H9 (cell line): Measurements from ENCODE around the gene TRIM9. TPM values are rescaled to one million over a fixed set of nuclear protein-coding genes. Genes with fewer than 3 reads are reported as not detected.

Experiments
- DNase-seq: peaks from one replicate; pipeline ENCODE4 v3.0.0-alpha.2; 2017
- H2AFZ ChIP-seq: one replicate; pipeline ENCODE4 v1.6.1; 2013; ENCODE audit warnings: mild to moderate bottlenecking, low read length, control low read depth, moderate library complexity
- H2AK5ac ChIP-seq: 2 replicates; pipeline ENCODE4 v1.6.1; 2013; ENCODE audit warnings: low read length, control low read depth, mixed read lengths; ENCODE audit not compliant: insufficient read length
- H2BK120ac ChIP-seq: one replicate; pipeline ENCODE4 v1.6.1; 2013; ENCODE audit warnings: low read depth, mild to moderate bottlenecking, low read length, control low read depth, inconsistent platforms; ENCODE audit not compliant: poor library complexity, severe bottlenecking
- H2BK12ac ChIP-seq: 2 replicates; pipeline ENCODE4 v1.6.1; 2013; ENCODE audit warnings: low read length, control low read depth, mixed read lengths, low read depth; ENCODE audit not compliant: insufficient read length
- H2BK15ac ChIP-seq: 2 replicates; pipeline ENCODE4 v1.6.1; 2013; ENCODE audit warnings: low read depth, low read length, control low read depth
- H2BK20ac ChIP-seq: one replicate; pipeline ENCODE4 v1.6.1; 2013; ENCODE audit warnings: low read depth, mild to moderate bottlenecking, low read length, control low read depth, inconsistent platforms; ENCODE audit not compliant: poor library complexity, severe bottlenecking
- H2BK5ac ChIP-seq: 2 replicates; pipeline ENCODE4 v1.6.1; 2013; ENCODE audit warnings: low read length, control low read depth, mixed read lengths; ENCODE audit not compliant: insufficient read length
- H3K14ac ChIP-seq: 2 replicates; pipeline ENCODE4 v1.6.1; 2013; ENCODE audit warnings: low read length, control low read depth; ENCODE audit not compliant: insufficient read depth
- H3K18ac ChIP-seq: 2 replicates; pipeline ENCODE4 v1.6.1; 2013; ENCODE audit warnings: low read depth, mild to moderate bottlenecking, mixed read lengths, low read length, control low read depth; ENCODE audit not compliant: insufficient read length
- H3K23ac ChIP-seq: 2 replicates; pipeline ENCODE4 v1.6.1; 2013; ENCODE audit warnings: low read length, control low read depth, mixed read lengths, low read depth; ENCODE audit not compliant: insufficient read length
- H3K23me2 ChIP-seq: 2 replicates; pipeline ENCODE4 v1.6.1; 2013; ENCODE audit warnings: low read depth, mild to moderate bottlenecking, mixed read lengths, low read length, control low read depth; ENCODE audit not compliant: insufficient read length, poor library complexity, severe bottlenecking
- H3K27ac ChIP-seq: 2 replicates; pipeline ENCODE4 v1.5.1; 2013; ENCODE audit warnings: low read length, control low read depth, mixed read lengths, low read depth; ENCODE audit not compliant: insufficient read length
- H3K27me3 ChIP-seq: 2 replicates; pipeline ENCODE4 v1.6.1; 2013; ENCODE audit warnings: low read length, control low read depth, inconsistent platforms; ENCODE audit not compliant: insufficient read depth
- H3K4ac ChIP-seq: 2 replicates; pipeline ENCODE4 v1.6.1; 2013; ENCODE audit warnings: low read depth, mild to moderate bottlenecking, control low read depth, inconsistent platforms, low read length, moderate library complexity
- H3K4me1 ChIP-seq: 2 replicates; pipeline ENCODE4 v1.6.1; 2013; ENCODE audit warnings: low read length, control low read depth, inconsistent platforms; ENCODE audit not compliant: insufficient read depth
- H3K4me2 ChIP-seq: 2 replicates; pipeline ENCODE4 v1.6.1; 2013; ENCODE audit warnings: low read length, control low read depth, mixed read lengths; ENCODE audit not compliant: insufficient read length, insufficient read depth
- H3K56ac ChIP-seq: 2 replicates; pipeline ENCODE4 v1.6.1; 2013; ENCODE audit warnings: low read depth, mild to moderate bottlenecking, mixed read lengths, low read length, control low read depth; ENCODE audit not compliant: insufficient read length
- H3K79me1 ChIP-seq: 2 replicates; pipeline ENCODE4 v1.6.1; 2013; ENCODE audit warnings: low read depth, mild to moderate bottlenecking, moderate library complexity, low read length, control low read depth, inconsistent platforms; ENCODE audit not compliant: insufficient read depth, poor library complexity, severe bottlenecking
- H3K79me2 ChIP-seq: 2 replicates; pipeline ENCODE4 v1.6.1; 2013; ENCODE audit warnings: low read length, control low read depth, inconsistent platforms; ENCODE audit not compliant: insufficient read depth
- H3K9ac ChIP-seq: 2 replicates; pipeline ENCODE4 v1.6.1; 2013; ENCODE audit warnings: low read length, control low read depth, mixed read lengths; ENCODE audit not compliant: insufficient read length; ENCODE audit errors: extremely low read depth
- H3K9me3 ChIP-seq: one replicate; pipeline ENCODE4 v1.6.1; 2013; ENCODE audit warnings: low read depth, low read length, inconsistent platforms; ENCODE audit not compliant: control insufficient read depth
- H3T11ph ChIP-seq: one replicate; pipeline ENCODE4 v1.6.1; 2013; ENCODE audit warnings: mild to moderate bottlenecking, low read length, control low read depth, inconsistent platforms
- H4K20me1 ChIP-seq: one replicate; pipeline ENCODE4 v1.6.1; 2013; ENCODE audit not compliant: control insufficient read depth, insufficient read length, insufficient read depth
- H4K5ac ChIP-seq: 2 replicates; pipeline ENCODE4 v1.6.1; 2013; ENCODE audit warnings: low read depth, mild to moderate bottlenecking, mixed read lengths, low read length, control low read depth; ENCODE audit not compliant: insufficient read length
- H4K8ac ChIP-seq: replicated peaks from 2 replicates; pipeline ENCODE4 v1.6.1; 2013; ENCODE audit warnings: low read length, control low read depth, mixed read lengths, low read depth; ENCODE audit not compliant: insufficient read length
- H4K91ac ChIP-seq: 2 replicates; pipeline ENCODE4 v1.6.1; 2013; ENCODE audit warnings: low read depth, mild to moderate bottlenecking, moderate library complexity, mixed read lengths, low read length, control low read depth; ENCODE audit not compliant: insufficient read length
- H3K27ac Mint-ChIP-seq, 3 experiments: 2 replicates in 2 of 3; 3 replicates in 1 of 3; pipeline ENCODE4 v1.8.0; 2020 to 2021; ENCODE audit warnings: mixed read lengths in 3 of 3, mild to moderate bottlenecking in 1 of 3, moderate library complexity in 1 of 3
- H3K27me3 Mint-ChIP-seq: 2 replicates; pipeline ENCODE4 v1.8.0; 2021; ENCODE audit warnings: low read depth, mild to moderate bottlenecking, moderate library complexity, mixed read lengths
- H3K36me3 Mint-ChIP-seq, 3 experiments: 2 replicates in 2 of 3; 3 replicates in 1 of 3; pipeline ENCODE4 v1.8.0; 2020 to 2021; ENCODE audit warnings: low read depth in 3 of 3, mixed read lengths in 3 of 3; ENCODE audit not compliant: insufficient read depth in 1 of 3
- H3K4me1 Mint-ChIP-seq, 2 experiments: 2 replicates each; pipeline ENCODE4 v1.8.0; 2020; ENCODE audit warnings: mixed read lengths in 2 of 2
- H3K4me3 Mint-ChIP-seq, 2 experiments: 2 replicates in 1 of 2; 3 replicates in 1 of 2; pipeline ENCODE4 v1.8.0; 2020 to 2021; ENCODE audit warnings: mild to moderate bottlenecking in 2 of 2, mixed read lengths in 2 of 2, moderate library complexity in 1 of 2
- H3K9me3 Mint-ChIP-seq, 2 experiments: 2 replicates in 1 of 2; 3 replicates in 1 of 2; pipeline ENCODE4 v1.8.0; 2020; ENCODE audit warnings: mild to moderate bottlenecking in 2 of 2, mixed read lengths in 2 of 2, moderate library complexity in 1 of 2
- total RNA-seq: library from RNA; stranded (reverse); gene quantifications from 2 replicates; pipeline ENCODE4 v1.2.1, GENCODE V29; 2021
- TF ChIP-seq, protein P1 (sequence below): fragments of 200-600 bp; sonication (generic); conservative IDR thresholded peaks from 3 replicates; pipeline ENCODE4 v1.8.0; 2021; ENCODE audit warnings: antibody characterized with exemption, mild to moderate bottlenecking

TRIM9 gene
- total RNA-seq, 1 experiment from 2014 or later: 0.98 TPM

DNA sequence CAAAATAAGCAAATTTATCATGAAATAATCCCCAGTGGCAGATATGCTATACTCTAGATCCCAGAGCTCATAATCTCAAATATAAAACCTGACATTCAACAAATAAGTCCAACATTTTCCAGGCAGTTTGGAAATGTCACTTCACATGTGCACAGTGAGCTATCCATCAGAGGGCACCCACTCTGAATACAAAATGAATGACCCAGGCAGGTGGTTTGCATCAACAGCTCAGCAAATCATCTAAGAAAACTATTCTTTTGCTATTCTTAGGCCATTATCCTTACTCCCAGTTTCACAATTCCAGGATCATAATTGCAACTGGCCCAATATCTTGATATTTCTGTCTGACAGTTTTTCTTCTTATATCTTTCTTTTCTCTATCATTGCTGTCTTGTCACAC is 38.5 kb downstream of the TRIM9 start:
- Histone ChIP-seq H3K23ac (no peak overlapping the region), H2BK20ac (no peak overlapping the region), H3K27me3 (no peaks in the 10 kb centered on the region), H2BK120ac (no peak overlapping the region), H2BK15ac (no peak overlapping the region), H3K79me2 (no peaks in the 10 kb centered on the region), H3T11ph (no peak overlapping the region), H4K8ac (no peak overlapping the region), H3K56ac (no peak overlapping the region), H3K9ac (no peak overlapping the region), H2BK12ac (no peak overlapping the region), H4K91ac (no peak overlapping the region), H3K79me1 (no peaks in the 10 kb centered on the region), H3K4me2 (no peak overlapping the region), H3K4ac (no peak overlapping the region), H2AFZ (no peak overlapping the region), H4K5ac (no peak overlapping the region), H3K23me2 (no peaks in the 10 kb centered on the region), H3K14ac (no peak overlapping the region), H4K20me1 (no peaks in the 10 kb centered on the region), H3K18ac (no peak overlapping the region), H3K4me1 (no peaks in the 10 kb centered on the region), H2BK5ac (no peak overlapping the region), H3K9me3 (no peaks in the 10 kb centered on the region), H3K27ac (no peak overlapping the region), H2AK5ac (no peak overlapping the region)
- Mint-ChIP-seq H3K27me3 (no peaks in the 10 kb centered on the region), H3K4me1 (no peaks in the 10 kb centered on the region), H3K4me3 (no peak overlapping the region), H3K9me3 (no peaks in the 10 kb centered on the region), H3K36me3 (peaks cover 0 to 2% (median 0%) of the 10 kb centered on the region in 3 experiments; a peak in 1 of 7 replicates), H3K27ac (no peak overlapping the region)
- TF ChIP-seq, protein P1, sequence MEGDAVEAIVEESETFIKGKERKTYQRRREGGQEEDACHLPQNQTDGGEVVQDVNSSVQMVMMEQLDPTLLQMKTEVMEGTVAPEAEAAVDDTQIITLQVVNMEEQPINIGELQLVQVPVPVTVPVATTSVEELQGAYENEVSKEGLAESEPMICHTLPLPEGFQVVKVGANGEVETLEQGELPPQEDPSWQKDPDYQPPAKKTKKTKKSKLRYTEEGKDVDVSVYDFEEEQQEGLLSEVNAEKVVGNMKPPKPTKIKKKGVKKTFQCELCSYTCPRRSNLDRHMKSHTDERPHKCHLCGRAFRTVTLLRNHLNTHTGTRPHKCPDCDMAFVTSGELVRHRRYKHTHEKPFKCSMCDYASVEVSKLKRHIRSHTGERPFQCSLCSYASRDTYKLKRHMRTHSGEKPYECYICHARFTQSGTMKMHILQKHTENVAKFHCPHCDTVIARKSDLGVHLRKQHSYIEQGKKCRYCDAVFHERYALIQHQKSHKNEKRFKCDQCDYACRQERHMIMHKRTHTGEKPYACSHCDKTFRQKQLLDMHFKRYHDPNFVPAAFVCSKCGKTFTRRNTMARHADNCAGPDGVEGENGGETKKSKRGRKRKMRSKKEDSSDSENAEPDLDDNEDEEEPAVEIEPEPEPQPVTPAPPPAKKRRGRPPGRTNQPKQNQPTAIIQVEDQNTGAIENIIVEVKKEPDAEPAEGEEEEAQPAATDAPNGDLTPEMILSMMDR: no peak
- no peak for DNase-seq
